Measurements from ENCODE around the gene CFAP46.

GRCh38 chr10:132951926-132952325 lies 9.6 kb upstream of the CFAP46 start:
- TF ChIP-seq, protein P1, sequence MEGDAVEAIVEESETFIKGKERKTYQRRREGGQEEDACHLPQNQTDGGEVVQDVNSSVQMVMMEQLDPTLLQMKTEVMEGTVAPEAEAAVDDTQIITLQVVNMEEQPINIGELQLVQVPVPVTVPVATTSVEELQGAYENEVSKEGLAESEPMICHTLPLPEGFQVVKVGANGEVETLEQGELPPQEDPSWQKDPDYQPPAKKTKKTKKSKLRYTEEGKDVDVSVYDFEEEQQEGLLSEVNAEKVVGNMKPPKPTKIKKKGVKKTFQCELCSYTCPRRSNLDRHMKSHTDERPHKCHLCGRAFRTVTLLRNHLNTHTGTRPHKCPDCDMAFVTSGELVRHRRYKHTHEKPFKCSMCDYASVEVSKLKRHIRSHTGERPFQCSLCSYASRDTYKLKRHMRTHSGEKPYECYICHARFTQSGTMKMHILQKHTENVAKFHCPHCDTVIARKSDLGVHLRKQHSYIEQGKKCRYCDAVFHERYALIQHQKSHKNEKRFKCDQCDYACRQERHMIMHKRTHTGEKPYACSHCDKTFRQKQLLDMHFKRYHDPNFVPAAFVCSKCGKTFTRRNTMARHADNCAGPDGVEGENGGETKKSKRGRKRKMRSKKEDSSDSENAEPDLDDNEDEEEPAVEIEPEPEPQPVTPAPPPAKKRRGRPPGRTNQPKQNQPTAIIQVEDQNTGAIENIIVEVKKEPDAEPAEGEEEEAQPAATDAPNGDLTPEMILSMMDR (IDR thresholded peaks at IDR 0.05), result no peak
- no peak for TF ChIP-seq POLR2A (IDR thresholded peaks at IDR 0.05)

All from adrenal gland (tissue), 5 donors.